DMS79 (cell line): Measurements from ENCODE around the gene FGF11.
"Not testable (repeated sequence)": the region's sequence is repeated elsewhere in the genome, so short reads cannot be mapped to it uniquely, and the experiment has no call there.

ENCODE experiments used
- DNase-seq: peaks from one replicate; lab custom pipeline; 2025; lab: John Stamatoyannopoulos, UW

FGF11 gene

DNA sequence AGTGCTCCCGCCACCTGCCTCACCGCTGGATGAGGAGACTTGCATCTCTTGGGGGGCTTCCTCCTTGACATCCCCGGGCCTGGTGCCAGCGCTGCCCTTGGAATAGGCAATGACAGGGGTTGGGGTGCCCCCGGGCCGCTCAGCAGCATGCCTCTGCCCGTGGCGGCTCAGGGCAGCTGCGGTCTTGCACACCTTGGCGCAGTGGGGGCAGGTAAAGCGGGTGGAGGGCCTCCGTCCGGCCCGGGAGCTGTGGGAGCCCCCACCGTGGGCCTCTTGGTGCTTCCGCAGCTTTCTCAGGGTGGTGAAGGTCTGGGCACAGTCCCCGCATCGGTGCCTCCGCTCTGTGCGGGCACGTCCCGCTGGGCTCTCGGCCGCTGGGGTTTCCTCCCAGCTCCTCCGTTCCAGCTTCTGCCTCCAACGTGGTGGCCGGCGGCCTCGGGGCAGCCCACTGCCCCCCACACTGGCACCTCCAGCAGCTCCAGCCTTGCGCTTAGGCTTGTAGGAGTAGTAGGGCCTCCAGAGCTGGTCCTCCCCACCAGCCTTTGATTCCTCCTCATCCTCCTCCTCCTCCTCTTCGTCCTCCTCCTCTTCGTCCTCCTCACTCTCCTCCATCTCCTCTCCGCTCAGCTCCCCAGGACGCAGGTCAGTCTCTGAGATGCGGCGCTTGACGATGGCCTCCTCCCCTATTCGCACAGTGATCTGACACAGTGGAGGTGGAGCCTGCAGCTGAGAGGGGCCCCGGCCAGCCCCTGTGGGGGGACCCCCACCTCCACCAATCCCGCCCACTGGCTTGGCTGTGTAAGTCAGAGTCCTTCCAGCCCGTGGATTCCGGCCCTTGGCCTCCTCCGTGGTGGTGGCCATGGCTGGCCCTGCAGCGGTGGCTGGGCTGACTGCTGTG, 23.4 kb downstream of the FGF11 start:
- no peak for DNase-seq

DNA sequence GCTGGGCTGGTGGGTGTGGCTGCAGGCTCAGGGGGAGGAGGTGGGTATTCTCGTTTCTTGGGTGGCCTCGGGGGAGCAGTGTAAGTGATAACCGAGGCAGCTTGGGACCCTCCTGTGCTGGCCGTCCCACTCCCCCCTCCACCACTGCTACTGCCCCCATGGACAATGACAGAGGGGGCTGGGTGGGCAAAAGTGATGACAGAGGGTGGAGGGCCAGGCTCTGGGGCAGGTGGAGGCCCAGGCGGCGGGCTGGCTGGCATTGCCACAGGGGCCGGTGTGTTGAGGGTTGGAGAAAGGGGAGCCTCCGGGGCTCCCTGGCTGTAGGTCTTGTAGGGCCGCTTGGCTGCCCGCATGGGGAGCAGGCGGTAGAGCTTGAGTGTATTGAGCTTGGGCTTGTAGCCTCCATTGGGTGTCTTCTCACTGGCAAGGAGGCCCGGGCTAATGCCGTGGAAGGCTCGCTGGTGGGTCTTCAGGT, 24.1 kb downstream of the FGF11 start:
- no peak for DNase-seq

DNA sequence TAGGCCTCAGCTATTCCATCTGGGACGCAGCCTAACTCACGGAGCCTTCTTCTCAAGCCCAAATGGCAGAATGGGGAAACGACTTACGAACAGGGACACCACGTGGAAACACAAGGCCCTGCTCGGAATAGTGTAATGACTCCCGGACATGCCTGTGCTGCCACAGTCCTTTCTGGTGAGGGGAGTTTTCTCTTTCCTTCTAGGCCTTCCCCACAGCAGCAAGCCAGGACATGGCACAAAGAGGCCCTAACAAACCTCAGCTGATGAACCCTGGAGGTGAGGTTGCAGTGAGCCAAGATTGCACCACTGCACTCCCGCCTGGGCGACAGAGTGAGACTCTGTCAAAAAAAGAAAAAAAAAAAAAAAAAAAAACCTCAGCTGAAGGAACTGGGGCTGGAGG, 24.8 kb downstream of the FGF11 start:
- no peak for DNase-seq

DNA sequence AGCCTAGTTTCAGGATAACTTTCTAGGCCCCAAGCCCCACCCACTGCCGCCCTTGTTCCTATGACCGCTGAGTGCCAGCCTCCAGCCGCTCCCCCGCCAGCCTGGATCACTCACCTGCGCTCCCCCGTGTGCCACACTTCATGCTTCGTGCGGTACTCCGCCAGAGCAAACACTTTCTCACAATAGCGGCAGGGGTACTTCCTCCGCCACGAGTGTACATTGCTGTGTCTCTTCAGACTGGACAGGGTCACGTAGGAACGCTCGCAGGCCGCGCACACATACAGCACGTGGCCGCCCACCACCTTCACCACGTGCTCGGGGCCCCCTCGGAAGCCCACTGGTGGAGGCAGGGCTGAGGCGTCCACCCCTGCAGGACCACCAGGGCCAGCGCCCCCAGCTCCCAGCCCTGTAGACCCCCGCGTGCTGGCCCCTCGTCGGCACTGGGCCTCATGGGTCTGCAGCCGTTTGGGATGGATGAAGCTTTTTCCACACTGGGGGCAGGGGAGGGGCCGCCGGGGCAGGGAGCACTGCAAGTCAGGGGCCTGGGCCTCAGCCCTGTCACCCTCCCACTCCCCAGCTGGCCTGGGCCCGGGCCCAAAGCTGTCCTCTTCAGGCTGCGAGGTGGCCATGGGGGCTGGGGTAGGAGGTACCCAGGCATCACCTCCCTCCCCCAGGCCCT, 26.4 kb downstream of the FGF11 start:
- DNase-seq = no peak

DNA sequence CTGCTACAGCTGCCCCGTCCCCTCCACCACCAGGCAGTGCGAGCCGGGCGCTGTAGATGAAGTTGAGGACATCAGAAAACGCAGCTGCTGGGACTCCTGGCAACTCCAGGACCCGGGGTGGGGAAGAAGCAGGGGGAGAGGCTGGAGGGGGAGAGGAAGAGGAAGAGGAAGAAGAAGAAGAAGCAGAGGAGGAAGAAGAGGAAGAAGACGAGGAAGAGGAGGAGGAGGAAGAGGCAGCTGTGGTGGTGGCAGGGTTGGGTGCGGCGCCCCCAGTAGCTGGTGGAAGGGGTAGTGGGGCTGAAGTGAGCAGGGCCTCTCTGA, 27.0 kb downstream of the FGF11 start:
- DNase-seq = no peak

DNA sequence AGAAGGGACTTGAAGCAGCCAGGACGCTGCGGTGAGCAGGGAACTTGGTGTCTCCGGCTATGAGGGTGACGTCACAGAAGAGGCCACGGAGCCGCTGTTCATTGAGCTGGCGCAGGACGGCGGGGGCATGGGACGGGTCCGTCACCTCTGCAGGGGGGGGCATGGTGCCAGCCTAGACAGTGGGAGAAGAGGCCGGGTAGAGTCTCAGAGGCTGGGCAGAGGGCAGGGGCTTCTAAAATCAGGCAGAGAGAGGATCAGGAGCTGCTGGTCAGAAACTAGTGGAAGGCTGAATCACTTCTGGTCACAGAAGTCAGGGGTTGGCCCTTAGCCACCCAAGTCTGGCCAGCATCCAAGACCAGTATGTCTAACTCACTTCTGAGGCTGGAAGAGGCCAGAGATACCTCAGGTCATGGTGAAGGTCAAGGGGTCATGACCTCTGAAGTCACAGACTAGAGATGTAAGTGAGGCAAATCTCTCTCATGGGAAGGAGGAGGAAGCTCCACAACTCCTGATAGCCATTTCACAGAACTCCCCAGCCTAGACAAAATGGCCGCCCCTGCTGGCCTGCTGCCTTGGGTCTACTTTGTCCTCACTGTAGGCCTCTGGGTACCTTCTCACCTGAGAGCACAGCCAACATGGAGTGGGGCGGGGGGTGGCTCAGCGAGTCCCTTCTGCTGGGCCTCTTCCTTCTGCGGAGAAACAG, 27.5 kb downstream of the FGF11 start:
- no peak for DNase-seq

DNA sequence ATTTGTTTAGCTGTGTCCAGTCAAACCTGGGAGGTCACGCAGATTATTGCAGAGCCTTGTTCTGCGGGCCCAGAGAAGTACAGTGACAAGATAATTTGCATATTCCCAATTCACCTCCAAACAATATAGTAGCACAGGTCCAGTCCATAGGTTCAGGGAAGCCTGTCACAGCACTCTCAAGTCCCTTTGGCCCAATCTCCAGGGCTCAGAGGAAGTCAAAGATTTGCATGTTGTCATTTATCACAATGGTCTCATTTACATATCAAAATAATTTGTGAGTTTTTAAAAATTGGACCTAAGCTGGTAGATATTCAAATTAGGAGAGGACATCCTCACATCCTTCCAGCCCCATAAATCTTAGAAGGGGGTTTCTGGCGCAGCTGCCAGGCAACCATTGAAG, 28.2 kb downstream of the FGF11 start:
- DNase-seq = no peak

DNA sequence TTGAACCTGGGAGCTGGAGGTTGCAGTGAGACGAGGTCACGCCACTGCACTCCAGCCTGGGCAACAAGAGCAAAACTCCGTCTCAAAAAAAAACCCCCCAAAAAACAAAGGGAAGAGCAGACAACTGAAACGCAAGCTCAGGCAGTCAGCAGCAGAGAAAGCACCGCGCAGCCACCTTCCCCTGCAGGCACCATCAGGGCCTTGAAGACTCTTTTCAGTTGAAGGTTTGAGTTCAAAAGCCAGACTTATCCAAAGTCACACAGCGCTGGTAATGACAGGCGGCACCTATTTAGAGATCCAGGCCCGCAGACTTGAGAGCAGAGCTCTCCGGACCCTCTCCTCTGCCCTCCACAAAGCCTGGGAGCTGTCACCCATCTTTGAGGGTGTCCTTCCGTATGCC, 29.0 kb downstream of the FGF11 start:
- DNase-seq = no peak

DNA sequence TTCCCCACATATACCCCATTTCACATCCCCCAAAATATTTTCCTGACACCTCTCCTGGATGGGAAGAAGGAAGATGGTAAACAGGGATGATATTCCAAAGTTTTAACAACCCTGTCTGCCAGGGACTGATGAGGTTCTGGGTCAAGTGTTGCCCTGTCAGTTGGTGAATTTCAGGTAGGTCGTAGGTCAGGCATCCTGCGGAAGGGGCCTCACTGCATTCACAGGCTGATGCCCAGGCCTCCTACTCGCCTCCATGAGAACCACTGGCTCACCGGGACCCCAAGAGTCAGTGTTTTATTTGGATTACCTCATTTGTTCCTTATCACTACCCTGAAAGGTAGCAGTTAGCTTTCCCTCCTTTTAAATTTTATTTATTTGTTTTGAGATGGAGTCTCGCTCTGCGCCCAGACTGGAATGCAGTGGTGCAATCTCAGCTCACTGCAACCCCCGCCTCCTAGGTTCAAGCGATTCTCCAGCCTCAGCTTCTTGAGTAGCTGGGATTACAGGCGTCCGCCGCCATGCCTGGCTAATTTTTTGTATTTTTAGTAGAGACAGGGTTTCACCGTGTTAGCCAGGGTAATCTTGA, 29.6 kb downstream of the FGF11 start:
- DNase-seq = no peak

DNA sequence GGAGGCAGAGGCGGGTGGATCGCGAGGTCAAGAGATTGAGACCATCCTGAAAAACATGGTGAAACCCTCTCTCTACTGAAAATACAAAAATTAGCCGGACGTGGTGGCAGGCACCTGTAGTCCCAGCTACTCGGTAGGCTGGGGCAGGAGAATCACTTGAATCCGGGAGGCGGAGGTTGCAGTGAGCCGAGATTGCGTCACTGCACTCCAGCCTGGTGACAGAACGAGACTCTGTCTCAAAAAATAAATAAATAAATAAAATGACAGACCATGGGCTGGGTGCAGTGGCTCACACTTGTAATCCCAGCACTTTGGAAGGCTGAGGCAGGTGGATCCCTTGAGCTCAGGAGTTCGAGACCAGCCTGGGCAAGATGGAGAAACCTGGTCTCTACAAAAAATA, 30.5 kb downstream of the FGF11 start:
- DNase-seq = not testable (repeated sequence)

DNA sequence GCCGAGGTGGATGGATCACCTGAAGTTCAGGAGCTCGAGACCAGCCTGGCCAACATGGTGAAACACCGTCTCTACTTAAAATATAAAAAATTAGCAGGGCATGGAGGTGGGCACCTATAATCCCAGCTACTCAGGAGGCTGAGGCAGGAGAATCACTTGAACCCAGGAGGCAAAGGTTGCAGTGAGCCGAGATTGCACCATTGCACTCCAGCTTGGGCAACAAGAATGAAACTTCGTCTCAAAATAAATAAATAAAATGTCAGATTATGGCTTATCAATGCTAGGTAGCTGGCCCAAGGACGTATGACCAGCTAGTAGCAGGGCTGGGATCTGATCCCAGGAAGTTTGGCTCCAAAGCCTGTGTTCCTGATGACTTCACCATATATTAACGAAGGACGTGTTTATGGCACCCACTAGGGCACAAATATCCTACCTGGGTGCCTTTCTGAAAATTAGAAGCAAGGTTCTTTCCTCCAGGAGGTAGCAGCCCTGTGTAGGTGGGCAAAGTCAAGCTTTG, 31.2 kb downstream of the FGF11 start:
- DNase-seq = not testable (repeated sequence)

DNA sequence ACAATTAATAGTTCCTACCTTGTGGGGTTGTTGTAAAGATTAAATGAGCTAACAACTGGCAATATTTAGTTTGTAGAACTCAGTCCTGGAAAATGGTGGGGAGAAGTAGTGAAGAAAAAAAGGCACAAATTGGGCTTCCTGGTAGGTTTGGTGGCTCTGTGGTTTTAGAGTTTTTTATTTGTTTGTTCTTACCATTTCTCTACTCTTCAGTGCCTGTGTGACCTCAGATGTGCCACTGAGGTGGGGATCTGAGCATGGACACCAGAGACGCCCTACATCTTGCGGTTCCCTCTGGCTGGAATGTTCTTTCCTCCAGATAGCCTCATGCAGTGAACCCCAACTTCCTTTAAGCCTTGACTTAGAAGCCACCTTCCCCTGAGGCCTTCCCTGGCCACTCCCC, 32.4 kb downstream of the FGF11 start:
- DNase-seq = no peak

DNA sequence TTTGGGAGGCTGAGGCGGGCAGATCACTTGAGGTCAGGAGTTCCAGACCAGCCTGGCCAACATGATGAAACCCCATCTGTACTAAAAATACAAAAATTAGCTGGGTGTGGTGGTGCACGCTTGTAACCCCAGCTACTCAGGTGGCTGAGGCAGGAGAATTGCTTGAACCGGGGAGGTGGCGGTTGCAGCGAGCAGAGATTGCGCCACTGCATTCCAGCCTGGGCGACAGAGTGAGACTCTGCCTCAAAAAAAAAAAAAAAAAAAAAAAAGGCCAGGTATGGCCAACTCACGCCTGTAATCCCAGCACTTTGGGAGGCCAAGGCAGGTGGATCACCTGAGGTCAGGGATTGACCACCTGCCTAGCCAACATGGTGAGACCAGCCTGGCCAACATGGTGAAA, 35.5 kb downstream of the FGF11 start:
- not testable (repeated sequence) for DNase-seq

DNA sequence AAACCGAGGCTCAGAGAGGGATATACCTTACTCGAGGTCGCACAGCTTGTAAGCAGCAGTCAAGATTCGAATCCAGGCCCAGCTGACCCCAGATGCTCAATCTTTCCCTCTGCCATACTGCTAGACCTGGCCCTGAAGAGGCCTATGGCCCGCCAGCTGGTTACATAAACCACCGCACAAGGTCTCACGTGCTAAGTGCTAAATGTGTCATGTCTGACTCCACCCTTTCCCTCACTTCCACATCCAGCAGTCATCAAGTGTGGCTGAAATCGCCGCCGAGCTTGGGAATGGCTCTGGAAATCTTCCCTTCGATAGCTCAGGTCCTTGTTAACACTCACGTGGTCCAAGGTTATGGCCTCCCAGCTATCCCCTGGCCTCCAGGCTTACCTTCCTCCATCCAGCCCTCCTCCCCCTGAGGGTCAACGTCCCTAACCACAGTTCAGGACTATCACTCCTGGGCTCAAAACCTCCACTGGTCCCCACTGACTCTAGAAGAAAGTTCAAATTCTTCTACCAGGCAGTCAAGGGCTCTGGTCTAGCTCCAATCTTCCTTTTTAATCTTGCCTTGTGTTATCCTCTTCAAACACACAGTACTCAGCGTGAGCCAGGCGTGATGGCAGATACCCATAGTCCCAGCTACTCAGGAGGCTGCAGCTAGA, 36.6 kb downstream of the FGF11 start:
- no peak for DNase-seq

DNA sequence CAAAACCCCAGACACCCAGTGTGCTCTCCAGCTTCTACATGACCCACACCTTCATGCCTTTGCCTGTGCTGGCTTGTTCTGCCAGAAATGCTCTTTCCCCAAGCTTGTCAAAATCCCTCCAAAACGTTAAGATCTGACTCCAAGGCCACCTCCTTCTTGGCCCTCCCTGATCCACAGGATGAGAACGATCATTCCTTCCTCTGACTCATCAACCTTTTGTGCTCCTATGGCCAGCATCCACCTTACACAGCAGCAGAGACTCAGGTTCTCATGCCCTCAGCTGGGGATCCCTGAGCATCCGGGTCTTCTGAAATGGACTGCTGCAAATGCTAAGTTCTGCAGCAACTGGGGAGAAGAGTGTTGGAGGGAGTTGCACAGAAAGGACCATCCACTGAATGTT, 37.2 kb downstream of the FGF11 start:
- no peak for DNase-seq

DNA sequence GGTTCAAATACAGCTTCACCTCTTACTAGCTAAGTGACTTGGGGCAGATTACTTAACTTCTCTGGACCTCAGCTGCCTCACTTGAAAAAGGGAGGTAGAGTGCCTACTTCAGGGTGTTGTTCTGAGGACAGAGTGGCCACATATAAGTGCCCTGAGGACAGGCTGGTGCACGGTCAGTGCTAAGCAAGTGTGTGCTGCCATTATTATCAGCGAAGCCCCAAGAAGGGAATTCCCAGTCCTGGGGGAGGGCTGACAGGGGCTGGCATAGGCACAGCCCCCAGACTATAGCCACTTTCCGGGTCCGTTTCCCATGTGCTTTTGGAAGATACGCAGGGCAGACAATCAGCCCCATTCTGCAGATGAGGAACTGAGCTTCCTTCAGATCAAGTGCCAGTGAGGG, 37.6 kb downstream of the FGF11 start:
- DNase-seq = no peak

DNA sequence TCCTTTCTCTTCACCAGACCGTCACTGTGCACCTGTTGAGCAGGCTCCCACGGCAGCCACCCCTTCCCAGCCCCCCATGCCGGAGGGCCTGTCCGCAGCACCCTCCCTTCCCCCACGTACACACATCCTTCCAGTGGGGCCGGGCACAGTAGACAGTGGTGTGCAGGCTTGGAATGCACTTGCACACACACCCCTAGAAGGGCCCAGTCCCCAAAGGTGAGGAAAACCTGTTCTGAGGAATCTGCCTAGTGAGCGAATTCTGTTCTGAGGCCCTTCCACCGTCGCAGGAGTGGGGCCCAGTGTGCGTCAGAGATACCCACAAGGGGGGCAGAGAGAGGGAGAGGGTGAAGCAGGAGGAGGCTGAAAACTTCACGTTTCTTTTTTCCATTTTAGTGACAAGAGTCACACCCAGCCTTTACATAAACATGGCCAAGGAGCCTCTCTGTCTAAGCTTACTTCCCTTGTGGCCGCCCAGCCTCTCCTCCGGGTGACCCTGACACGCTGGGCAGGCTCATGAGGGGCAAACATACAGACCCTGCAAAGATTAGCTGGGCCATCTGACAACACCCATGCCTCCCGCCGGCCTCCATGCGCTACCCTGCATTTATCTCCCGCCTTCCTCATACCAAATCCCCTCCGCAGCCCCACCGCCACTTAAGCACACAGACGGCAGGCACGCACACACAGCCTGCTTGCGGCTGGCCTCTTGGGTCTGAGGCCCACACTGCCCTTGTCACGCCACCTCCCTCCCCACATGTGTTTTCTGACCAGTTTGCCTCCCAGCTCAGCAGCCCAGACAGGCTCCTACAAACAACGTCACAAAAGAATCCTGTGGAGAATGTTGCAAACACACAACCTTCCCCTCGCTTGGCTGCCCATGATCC, 38.3 kb downstream of the FGF11 start:
- no peak for DNase-seq

DNA sequence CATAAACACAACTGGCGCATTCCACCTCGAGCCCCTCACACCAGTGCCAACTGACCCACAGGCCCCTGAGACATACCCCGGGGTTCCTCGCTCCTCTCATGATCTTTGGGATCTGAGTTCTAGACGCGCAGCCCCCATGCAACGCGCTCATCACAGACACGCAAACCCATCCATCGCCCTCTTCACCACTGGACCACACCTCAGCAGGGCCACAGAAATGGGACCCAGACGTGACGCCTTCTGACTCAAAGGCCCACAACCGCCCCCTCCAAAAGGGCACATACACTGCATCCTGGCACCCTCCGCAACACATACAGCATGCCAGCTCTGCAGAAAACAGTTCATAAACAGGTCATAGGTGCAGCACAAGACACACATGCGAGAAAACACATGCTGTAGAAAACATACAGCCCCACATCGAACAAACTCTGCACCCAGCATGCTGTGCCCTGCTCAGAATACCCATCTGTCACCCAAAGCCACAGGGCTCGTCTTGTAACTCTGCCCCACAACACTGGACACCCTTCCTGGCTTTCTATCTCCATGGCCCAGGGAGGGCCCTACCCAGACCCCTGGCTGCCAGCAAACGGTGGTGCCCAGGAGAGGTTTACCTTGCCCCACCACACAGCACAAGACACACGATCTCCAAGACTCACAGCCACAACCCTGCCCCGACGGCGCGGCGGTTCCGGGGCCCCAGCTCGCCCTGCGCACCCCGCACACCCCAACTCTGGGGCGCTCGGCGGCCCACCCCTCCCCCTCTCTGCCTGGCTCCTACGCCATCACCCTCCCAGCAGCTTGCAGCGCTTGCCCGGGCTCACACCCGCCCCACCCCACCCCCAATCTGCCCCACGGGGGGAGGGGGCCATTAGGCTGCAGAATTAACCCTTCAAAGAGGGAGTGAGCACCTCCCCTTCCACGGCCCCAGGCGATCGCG, 39.2 kb downstream of the FGF11 start:
- no peak for DNase-seq

DNA sequence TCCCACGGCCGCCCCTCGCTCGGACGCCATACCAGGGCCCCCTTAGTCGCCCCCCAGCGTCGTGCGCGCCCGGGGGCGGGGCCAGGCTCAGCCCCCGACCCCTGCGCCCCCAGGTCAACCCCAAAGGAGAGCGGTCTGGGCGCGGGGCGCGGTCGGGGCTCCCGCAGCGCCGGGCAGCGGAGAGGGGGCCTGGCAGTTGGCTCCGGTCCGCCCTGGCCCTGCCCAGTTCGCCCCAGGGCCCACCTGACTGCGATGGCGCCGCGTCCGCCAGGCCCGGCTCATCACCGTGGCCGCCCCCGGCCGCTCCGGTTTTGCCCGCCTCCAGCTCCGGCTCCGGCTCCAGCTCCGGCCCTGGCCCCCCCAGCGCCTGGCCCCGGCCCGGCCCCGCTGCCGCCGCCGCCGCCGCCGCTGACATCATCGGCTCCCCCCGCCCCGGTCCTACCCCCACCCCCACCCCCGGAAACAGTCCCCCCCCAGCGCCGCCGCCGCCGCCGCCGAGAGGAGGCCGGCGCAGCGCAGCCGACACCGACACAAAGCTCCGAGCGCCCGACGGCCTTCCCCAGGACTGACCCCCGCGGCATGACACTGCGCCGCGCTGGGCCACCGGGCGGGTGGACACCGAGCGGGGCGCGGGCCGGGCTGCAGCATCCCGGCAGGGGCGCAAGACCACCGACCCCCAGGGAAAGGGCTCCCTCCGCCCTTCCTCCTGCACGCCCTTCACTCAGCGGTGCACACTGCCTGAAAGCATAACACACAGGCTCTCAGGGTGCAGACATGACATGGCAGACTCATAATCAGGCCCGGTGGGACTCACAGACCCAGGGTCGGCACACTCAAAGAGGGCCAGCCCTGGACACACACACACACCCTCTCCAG, 40.1 kb downstream of the FGF11 start, which contains the start of gene ZBTB4:
ZBTB4 (minus strand) TSS at position 419 of the 876 bp plus-strand sequence. CDS start 12,830 bp downstream, outside the sequence.
- DNase-seq = no peak
